Left forelimb (tissue), 1 donor: Measurements from ENCODE around the gene TBX2.

Source experiments
- DNase-seq: peaks from one replicate; pipeline ENCODE4 v3.0.0-alpha.2; 2018; ENCODE audit warnings: low spot score

TBX2 gene

DNA sequence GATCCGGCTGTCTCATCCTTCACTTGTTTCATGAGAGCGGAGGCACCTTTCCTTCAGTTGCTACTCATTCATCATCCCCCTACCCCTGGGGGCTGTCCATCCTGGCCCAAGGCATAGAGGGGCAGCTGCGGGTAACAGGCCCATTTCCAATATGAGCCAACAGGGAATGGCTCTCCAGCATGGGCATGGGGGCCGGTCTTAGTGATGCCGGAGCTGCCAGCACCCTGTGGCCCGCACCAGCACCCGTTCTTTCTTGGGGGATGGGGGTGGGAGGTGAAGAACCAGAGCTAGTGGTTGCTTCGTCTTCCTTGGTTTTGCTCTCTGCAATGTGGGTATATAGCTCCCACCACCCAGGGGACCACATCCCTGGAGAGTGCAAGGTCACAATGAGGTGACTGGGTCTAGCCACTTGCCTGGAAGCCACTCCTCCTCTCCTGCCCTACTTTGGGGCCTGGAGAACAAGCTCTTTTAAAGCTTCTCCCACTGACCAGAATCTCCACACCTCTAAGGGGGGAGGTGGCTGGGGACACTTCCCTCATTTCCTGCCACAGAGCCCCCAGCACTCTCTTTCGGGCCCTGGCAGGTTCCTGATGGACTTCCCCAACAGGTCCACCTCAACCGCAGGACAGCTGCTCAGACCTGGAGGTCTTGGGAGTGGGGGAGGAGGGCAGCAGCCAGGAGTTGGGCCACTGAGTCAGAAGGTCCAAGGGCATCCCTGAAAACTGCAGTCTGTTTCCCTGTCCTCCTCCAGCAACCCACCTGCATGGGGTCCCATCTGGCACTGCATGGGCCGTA, 11.9 kb upstream of the TBX2 start:
- no peak for DNase-seq

DNA sequence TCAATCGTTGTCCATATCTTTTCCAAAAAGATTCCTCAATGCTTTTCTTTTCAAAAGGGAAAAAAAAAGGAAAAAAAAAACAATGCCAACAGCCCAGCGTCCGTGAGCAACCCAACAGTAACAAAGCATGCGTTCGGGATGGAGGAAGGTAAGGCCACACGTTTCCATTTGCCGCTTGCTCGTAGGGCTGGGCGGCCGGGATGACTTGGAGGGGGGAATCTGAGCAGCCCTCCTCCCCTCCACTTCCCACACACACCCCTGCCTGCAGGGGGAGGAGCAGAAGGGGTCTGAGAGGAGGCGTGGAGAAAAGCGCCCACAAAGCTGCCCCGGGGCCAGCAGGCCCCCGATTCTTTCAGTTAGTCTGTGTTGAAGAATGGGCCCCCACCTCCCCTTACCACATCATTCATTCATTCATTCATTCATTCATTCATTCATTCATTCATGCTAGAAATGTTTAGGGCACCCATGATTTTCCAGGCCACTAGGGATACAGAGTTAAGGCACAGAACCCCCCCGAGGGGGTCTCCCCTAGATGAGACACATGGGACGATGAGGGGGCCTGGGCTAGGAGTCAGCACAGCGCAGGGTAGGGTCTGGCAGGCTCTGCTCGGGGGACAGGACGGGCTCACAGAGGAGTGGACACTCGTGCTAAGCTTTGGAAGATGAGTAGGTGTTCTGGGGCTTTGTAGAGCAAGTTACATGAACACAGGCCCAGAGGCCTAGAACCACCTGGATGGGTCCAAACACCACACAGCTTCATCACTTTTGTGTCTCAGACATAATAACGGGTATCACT, 10.9 kb upstream of the TBX2 start:
- no peak for DNase-seq

- no peak for DNase-seq
Observed at GRCh38 chr17:61389670-61390478, 9.8 kb upstream of the TBX2 start.

DNA sequence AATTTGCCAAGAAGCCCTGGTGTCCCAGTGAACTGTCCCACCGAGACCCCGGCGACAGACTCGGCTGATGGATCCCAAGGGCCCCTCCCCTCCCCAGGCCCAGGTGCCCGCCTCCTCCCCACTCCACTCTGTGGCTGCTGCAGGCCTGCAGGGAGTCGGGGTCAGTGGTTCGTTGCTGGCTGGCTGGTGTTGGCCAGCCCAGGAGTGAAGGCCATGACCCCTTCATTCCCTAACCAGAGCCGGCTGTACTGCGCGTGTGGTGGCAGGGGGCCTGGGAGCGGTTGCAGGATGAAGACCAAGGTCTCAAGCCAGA, 9.2 kb upstream of the TBX2 start:
- DNase-seq = no peak

DNA sequence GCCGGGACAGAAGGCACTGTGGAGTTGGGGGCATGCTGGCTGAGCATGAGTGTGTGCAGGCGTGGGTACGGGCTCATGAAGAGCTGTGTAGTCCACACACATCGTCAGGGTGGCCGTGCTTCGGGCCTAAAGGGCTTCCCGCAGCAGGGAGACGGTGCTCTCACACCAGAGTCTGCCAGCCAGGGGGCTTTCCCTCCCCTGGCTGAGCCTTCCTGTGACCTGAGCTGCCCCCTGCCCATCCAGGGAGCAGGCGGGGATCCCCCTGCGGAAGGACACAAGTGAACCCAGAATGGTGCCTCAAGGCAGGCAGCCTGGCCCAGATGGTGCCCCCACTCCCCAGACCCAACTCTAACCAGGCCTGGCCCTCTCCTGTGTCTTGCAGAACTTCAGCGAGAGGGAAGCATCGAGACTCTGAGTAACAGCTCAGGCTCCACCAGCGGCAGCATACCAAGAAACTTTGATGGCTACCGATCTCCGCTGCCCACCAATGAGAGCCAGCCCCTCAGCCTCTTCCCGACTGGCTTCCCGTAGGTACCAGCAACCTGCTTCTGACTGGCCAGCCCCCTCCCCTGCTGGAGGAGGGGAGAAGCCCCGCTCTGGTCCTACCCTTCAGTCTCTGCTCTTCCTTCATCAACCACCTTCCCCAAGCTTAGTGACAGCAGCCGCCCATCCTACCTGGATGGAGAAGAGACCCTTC, 7.9 kb upstream of the TBX2 start:
- DNase-seq = no peak

DNA sequence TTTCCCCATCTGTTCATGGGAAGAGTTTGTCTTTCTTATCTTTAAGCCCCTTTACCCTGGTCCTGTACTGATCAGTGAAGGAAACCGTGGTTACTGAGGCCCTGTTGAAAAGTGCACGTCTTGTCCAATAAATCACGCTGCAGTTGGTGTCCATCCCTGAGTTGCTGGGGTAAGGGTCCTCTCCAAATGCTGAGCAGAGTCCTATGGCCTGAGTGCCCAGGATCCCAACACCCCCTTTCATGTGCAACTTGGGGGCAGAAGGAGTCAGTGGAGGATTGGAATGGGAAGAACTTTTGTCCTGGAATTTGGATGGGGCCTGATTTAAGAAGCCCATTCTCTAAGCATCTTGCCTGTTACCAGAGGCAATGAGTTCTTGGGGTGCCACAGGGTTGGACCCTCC, 7.0 kb upstream of the TBX2 start:
- no peak for DNase-seq

GRCh38 chr17:61393550-61393903, 6.1 kb upstream of the TBX2 start:
- no peak for DNase-seq

DNA sequence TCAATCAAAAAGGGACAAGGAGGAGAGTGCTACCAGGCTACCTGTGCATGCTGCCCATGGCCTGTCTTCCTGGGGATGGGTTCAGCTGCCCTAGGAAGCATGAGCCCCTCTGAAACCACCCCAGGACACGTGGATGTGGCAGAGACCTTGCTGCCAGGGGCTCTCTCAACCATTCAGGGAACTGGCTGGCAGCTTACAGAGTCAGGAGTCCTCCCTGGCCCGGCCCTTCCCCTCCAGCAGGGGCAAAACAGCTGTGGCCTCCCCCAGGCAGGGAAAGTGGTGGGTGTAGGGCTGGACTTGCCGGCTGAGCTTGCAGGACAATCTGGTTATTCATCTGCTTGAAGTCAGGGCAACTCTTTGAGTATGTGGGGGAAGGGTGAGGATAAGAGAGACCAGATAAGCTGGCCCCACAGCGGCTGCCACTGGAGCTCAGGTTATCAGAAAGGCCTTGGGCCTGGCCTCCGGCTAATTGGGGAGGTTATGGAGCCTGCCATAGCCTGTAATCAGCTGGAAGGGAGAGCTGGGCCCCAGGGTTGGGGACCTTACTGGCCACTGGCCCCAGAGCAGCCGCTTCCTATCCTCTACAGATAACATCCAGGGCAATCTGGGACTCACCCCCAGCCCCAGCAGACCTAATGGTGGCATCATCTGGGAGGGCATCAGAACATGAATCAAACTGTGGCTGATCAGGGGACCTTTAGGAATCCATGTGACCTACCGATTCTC, 5.6 kb upstream of the TBX2 start:
- DNase-seq = no peak

DNA sequence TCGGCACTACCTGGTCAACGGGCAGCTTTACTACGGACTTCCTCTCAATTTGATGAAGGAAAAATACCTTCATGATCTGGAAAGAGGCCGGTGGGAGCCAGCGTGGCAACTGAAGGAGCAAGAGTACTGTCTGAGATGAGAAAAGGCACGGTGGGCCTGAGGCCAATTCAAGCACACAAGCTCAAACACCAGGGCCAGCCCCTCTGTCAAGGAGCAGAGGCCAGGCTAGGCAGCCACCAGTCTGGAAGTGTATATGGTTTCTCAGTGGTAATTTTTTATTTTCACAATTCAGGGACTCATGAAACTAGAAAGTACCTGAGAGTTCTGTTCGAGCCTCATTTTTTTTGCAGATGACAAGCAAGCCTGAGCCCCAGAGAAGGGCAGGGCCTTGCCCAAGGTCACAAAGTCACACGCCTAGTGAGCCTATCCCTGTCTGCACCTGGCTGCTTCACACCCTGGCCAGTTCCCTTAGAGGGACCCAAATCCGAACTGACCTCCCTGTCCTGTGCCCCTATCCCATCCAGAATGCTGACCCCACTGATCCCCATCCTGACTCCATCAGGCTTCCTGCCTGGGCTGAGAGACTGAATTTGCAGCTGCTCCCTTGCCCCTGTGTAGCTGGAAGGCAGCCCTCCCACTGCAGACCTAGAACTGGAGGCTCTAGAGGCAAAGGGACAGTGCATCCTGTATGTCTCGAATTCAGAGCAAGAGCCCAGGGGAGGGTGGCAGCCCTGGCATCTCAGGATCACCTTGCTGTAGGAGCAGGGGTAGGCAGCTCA, 4.8 kb upstream of the TBX2 start:
- DNase-seq = no peak

DNA sequence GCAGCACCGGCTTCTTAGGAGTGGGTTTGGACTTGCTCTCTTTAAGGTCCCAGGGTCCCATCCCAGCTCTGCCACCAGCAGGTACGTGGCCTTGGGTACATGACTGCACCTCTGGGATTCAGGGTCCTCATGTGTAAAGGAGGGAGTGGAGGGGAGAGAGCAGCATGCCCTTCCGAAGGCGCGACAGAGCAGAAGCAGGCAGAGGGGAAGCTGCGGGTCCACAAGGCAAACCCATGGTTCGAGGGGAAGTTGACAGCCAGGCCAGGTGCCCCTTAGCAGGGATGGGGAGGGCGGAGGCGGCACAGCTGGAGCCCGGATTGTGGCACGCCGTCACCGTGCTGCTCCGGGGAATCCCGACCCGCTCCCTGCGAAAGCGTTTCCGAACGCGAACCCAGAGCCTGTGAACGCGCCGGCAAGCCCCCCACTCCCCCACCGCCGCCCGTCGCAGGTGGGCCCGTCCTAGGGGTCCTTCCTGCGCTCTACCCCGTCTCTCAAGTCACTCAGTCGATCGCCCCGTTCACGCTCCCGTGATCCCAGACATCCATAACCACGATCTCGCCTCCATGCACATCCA, 4.1 kb upstream of the TBX2 start:
- DNase-seq = no peak

DNA sequence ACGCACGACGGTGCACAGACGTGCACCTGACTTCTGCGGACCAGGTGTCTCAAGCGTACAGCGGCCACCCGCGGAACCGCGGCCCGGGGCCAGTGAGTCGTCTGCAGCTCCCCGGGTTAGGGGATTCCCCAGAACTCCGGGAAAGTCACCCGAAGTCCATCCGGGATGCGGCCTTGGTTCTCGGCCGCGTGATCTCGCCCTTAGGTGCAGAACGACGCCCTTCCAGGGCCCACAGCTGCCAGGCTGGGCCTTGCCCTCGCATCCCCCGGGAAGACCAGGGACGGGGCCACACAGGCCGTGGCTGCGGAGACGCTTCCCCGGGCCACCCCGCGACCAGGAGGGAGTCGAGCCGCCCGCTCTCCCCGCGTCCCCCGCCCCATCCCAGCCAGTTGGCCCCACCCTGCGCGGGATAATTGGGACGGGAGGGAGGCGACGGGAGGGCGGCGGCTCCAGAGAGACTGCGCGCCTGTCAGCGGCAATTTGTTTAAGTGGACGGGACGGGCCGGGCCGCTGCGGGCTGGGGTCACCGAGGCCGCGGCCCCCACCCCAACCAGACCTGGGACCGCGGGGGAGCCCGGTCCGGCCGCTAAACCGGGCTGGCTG, 3.6 kb upstream of the TBX2 start:
- DNase-seq = no peak

- DNase-seq = no peak
Observed at GRCh38 chr17:61396586-61397085, 3.0 kb upstream of the TBX2 start.

GRCh38 chr17:61397086-61397842, 2.4 kb upstream of the TBX2 start:
- DNase-seq = no peak

DNA sequence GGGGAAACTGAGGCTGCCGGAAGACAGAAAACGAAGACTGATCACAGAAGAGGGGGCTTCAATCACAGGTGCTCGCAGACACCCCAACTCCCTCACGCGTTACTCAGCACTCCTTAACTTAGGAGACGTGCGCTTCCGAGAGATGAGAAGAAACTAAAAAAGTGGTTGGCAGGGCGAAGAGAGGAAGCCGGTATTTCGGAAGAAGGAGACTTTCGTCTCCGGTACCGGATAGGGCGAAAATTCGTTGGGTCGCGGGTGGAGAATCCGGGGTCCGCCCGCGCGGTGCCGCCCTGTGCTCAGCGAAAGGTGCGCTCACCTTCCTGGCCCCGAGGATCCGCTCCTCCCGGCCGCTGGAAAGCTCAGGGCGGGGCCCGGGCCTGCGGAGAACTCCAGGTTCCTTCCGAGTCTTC, 917 bp upstream of the TBX2 start:
- no peak for DNase-seq

DNA sequence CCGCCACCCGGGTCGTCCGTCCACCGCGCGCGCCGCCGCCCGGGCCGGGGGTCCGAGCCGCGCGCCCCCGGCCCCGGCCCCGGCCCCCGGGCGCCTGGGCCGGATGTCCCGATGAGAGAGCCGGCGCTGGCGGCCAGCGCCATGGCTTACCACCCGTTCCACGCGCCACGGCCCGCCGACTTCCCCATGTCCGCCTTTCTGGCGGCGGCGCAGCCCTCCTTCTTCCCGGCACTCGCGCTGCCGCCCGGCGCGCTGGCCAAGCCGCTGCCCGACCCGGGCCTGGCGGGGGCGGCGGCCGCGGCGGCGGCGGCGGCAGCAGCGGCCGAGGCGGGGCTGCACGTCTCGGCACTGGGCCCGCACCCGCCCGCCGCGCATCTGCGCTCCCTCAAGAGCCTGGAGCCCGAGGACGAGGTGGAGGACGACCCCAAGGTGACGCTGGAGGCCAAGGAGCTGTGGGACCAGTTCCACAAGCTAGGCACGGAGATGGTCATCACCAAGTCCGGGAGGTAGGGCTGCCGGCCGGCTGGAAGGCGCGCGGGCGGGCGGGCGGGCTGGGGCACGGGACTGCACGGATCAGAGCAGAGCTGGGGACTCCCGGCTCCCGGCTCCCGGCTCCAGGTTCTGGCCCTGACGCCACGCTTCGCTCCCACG, 548 bp downstream of the TBX2 start:
- DNase-seq = no peak

DNA sequence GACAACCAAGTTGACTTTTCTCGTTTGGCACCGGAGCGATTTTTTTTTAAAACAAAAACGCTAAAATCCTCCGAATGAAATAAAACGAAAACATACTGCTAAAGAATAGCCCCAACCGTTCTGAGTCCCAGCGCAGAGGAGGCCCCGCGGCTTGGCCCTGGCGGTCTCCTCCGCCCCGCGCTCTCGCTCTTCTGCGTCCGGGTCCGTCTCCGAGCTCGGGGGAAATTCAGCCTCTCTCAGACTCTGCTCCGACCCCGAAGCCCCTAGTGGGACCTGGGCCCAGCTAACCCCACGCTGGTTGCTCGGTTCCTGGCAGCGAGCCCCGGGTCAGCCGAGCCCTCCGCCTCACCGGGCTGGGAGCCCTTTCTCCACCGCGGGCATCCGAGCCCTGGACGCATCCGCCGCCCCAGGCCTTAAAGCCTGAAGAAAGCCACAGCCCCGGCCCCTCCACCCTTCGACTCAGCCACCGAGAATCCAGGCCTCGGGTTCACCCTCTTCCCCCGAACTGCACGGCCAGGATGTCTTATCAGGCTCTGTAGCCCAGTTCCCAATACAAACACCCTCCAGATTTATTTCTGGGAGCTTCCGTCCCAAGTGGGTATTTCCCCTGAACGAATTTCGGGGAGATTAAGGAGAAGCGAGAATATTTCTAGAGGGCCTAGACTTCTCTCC, 1.2 kb downstream of the TBX2 start:
- no peak for DNase-seq

DNA sequence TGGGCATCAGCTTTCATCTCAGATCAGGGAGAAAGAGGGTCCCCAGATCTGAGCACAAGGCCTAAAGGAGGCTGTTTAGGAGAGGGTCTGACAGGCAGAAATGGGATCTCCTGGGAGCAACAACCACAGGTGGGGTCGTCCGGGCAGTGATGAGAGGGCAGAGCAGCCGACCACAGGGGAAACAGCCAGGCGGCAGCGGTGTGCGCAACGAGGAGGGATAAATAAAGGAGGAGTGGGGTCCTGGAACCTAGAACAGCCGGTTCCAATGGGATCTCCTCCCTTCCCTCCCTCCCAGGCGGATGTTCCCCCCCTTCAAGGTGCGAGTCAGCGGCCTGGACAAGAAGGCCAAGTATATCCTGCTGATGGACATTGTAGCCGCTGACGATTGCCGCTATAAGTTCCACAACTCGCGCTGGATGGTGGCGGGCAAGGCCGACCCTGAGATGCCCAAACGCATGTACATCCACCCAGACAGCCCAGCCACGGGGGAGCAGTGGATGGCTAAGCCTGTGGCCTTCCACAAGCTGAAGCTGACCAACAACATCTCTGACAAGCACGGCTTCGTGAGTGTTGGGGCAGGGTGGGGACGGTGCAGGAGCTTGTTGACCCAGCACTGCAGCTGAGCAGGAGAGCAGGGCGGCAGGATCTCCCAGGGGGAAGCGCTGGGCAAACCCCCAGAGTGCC, 1.9 kb downstream of the TBX2 start:
- DNase-seq = no peak
